Endothelial cell (in vitro differentiated cells): ENCODE measurements around the gene ABLIM1. TPM values are rescaled to one million over a fixed set of nuclear protein-coding genes. Genes with fewer than 3 reads are reported as not detected.

Experiments
- DNase-seq: peaks from one replicate; pipeline ENCODE4 v3.0.0; 2021; ENCODE audit warnings: low spot score
- H3K27ac Mint-ChIP-seq: one replicate; pipeline ENCODE4 v1.8.0; 2021; ENCODE audit warnings: mixed read lengths, inconsistent platforms; ENCODE audit not compliant: unreplicated experiment
- H3K27me3 Mint-ChIP-seq: one replicate; pipeline ENCODE4 v1.8.0; 2021; ENCODE audit warnings: mild to moderate bottlenecking, moderate library complexity, mixed read lengths, inconsistent platforms; ENCODE audit not compliant: unreplicated experiment
- H3K36me3 Mint-ChIP-seq: one replicate; pipeline ENCODE4 v1.8.0; 2021; ENCODE audit warnings: mild to moderate bottlenecking, low read depth, mixed read lengths, inconsistent platforms; ENCODE audit not compliant: unreplicated experiment
- H3K4me1 Mint-ChIP-seq: one replicate; pipeline ENCODE4 v1.8.0; 2021; ENCODE audit warnings: mild to moderate bottlenecking, mixed read lengths, inconsistent platforms; ENCODE audit not compliant: unreplicated experiment
- H3K4me3 Mint-ChIP-seq: one replicate; pipeline ENCODE4 v1.8.0; 2021; ENCODE audit warnings: mild to moderate bottlenecking, mixed read lengths, inconsistent platforms; ENCODE audit not compliant: unreplicated experiment
- H3K9me3 Mint-ChIP-seq: one replicate; pipeline ENCODE4 v1.8.0; 2021; ENCODE audit warnings: mixed read lengths, inconsistent platforms; ENCODE audit not compliant: unreplicated experiment
- CTCF ChIP-seq: fragments of 200-600 bp; sonication (generic); IDR thresholded peaks from one replicate; pipeline ENCODE4 v1.5.0; 2021; ENCODE audit warnings: antibody characterized with exemption; ENCODE audit not compliant: unreplicated experiment
- total RNA-seq: library from RNA; stranded (reverse); fragmentation: NEBNext Ultra II Directional; extraction: Animal tissue kit (Norgen Biotek cat#: 25700); gene quantifications from one replicate; pipeline ENCODE4 v1.2.1, GENCODE V29; 2021; ENCODE audit not compliant: unreplicated experiment

ABLIM1 gene
- total RNA-seq, 1 donor from 2014 or later, result 55.9 TPM

- H3K27me3 Mint-ChIP-seq, result no peaks in the 10 kb centered on the region
- H3K36me3 Mint-ChIP-seq, result peaks cover 19% of the 10 kb centered on the region
- no peak for TF ChIP-seq CTCF
- no peak overlapping the region for H3K4me3 Mint-ChIP-seq
- H3K27ac Mint-ChIP-seq, result no peak overlapping the region
- H3K9me3 Mint-ChIP-seq, result no peaks in the 10 kb centered on the region
- no peak for DNase-seq
- H3K4me1 Mint-ChIP-seq, result peaks cover 13% of the 10 kb centered on the region
These were observed 175.4 kb downstream of the ABLIM1 start for GRCh38 chr10:114482480-114483304.

- H3K4me1 Mint-ChIP-seq, result peaks cover 5% of the 10 kb centered on the region
- no peaks in the 10 kb centered on the region for H3K27me3 Mint-ChIP-seq
- no peak for TF ChIP-seq CTCF
- H3K4me3 Mint-ChIP-seq, result no peak overlapping the region
- no peak overlapping the region for H3K27ac Mint-ChIP-seq
- no peak for DNase-seq
- peaks cover 19% of the 10 kb centered on the region for H3K36me3 Mint-ChIP-seq
- H3K9me3 Mint-ChIP-seq, result no peaks in the 10 kb centered on the region
These were observed 177.0 kb downstream of the ABLIM1 start for GRCh38 chr10:114481055-114481454.

GRCh38 chr10:114479836-114480235 is 178.2 kb downstream of the ABLIM1 start:
- H3K4me3 Mint-ChIP-seq, result no peak overlapping the region
- no peak for TF ChIP-seq CTCF
- no peak overlapping the region for H3K27ac Mint-ChIP-seq
- peaks cover 8% of the 10 kb centered on the region for H3K36me3 Mint-ChIP-seq
- DNase-seq, result no peak
- no peaks in the 10 kb centered on the region for H3K9me3 Mint-ChIP-seq
- no peaks in the 10 kb centered on the region for H3K4me1 Mint-ChIP-seq
- no peaks in the 10 kb centered on the region for H3K27me3 Mint-ChIP-seq

- no peaks in the 10 kb centered on the region for H3K27me3 Mint-ChIP-seq
- no peak for TF ChIP-seq CTCF
- no peaks in the 10 kb centered on the region for H3K9me3 Mint-ChIP-seq
- no peak overlapping the region for H3K4me3 Mint-ChIP-seq
- H3K27ac Mint-ChIP-seq, result no peak overlapping the region
- no peak for DNase-seq
- no peaks in the 10 kb centered on the region for H3K4me1 Mint-ChIP-seq
- peaks cover 4% of the 10 kb centered on the region for H3K36me3 Mint-ChIP-seq
These were observed 178.8 kb downstream of the ABLIM1 start for GRCh38 chr10:114479307-114479706.

GRCh38 chr10:114478281-114478680 is 179.8 kb downstream of the ABLIM1 start:
- no peaks in the 10 kb centered on the region for H3K27me3 Mint-ChIP-seq
- no peak for DNase-seq
- H3K9me3 Mint-ChIP-seq, result no peaks in the 10 kb centered on the region
- peaks cover 8% of the 10 kb centered on the region for H3K4me1 Mint-ChIP-seq
- H3K36me3 Mint-ChIP-seq, result no peaks in the 10 kb centered on the region
- TF ChIP-seq CTCF, result no peak
- H3K27ac Mint-ChIP-seq, result no peak overlapping the region
- H3K4me3 Mint-ChIP-seq, result no peak overlapping the region
